Progenitor cell of endocrine pancreas (in vitro differentiated cells): Measurements from ENCODE around the gene CD80. TPM values are rescaled to one million over a fixed set of nuclear protein-coding genes. Genes with fewer than 3 reads are reported as not detected.
A peak's percentile ranks its signal among the peaks of the same experiment; 100 is the strongest.

ENCODE experiments used
- DNase-seq: peaks from one replicate; pipeline ENCODE4 v3.0.0; 2021; ENCODE audit warnings: low spot score; ENCODE audit not compliant: unreplicated experiment
- H3K27ac Mint-ChIP-seq: 2 replicates; pipeline ENCODE4 v1.8.0; 2021; ENCODE audit warnings: mild to moderate bottlenecking, moderate library complexity, mixed read lengths
- H3K27me3 Mint-ChIP-seq: 2 replicates; pipeline ENCODE4 v1.8.0; 2021; ENCODE audit warnings: mixed read lengths
- H3K36me3 Mint-ChIP-seq: 2 replicates; pipeline ENCODE4 v1.8.0; 2022; ENCODE audit warnings: mixed read lengths; ENCODE audit not compliant: insufficient read depth
- H3K4me1 Mint-ChIP-seq: 2 replicates; pipeline ENCODE4 v1.8.0; 2021; ENCODE audit warnings: low read depth, mixed read lengths
- H3K4me3 Mint-ChIP-seq: 2 replicates; pipeline ENCODE4 v1.8.0; 2021; ENCODE audit warnings: low read depth, mild to moderate bottlenecking, moderate library complexity, mixed read lengths
- H3K9me3 Mint-ChIP-seq: 2 replicates; pipeline ENCODE4 v1.8.0; 2021; ENCODE audit warnings: low read depth, mixed read lengths
- long read RNA-seq: library from polyadenylated mRNA; unstranded; transcript quantifications from one replicate; pipeline ENCODE4 v2.0.0, GENCODE V29; 2020
- total RNA-seq: library from RNA; stranded (reverse); gene quantifications from 2 replicates; pipeline ENCODE4 v1.2.1, GENCODE V29; 2021
- TF ChIP-seq, protein P1 (sequence below): fragments of 200-600 bp; sonication (generic); IDR thresholded peaks from one replicate; pipeline ENCODE4 v1.5.0; 2021; ENCODE audit warnings: antibody characterized with exemption, mild to moderate bottlenecking; ENCODE audit not compliant: unreplicated experiment

Gene CD80, protein sequence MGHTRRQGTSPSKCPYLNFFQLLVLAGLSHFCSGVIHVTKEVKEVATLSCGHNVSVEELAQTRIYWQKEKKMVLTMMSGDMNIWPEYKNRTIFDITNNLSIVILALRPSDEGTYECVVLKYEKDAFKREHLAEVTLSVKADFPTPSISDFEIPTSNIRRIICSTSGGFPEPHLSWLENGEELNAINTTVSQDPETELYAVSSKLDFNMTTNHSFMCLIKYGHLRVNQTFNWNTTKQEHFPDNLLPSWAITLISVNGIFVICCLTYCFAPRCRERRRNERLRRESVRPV
- 0.20 and 0.24 TPM in 2 replicates for total RNA-seq
- long read RNA-seq = 0 reads

DNA sequence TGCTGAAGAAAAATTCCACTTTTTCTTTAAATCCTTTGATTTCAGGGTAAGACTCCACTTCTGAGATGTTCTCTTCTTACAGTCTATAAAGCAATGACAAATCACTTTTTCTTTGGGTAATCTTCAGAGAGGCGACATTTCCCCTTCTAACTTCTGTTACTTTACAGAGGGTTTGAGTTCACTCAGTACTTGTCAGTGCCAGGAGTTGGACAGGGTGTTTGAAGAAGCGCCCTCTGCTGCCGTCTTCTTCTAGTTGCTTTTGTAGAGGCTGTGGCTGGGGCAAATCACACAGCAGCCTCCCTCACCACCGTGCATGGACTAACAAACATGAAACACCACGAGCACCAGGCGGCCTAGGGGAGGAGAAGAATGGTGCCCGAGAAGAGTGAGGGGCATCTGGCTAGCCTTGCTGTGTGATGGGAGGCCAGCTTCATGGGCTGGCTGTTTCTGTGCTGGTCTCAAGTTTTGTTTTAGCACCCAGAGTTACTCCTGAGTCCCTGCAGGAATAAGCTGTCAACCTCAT lies at the start of gene CD80:
CD80 (minus strand) TSS at position 174 of the 523 bp plus-strand sequence. CDS start 1,886 bp downstream, outside the sequence.
- Mint-ChIP-seq H3K9me3 (no peaks in the 10 kb centered on the region), H3K27me3 (peaks cover 5% of the 10 kb centered on the region), H3K27ac (no peak within 1 kb of the TSS), H3K36me3 (no peaks in the 10 kb centered on the region), H3K4me1 (no peaks in the 10 kb centered on the region), H3K4me3 (no peak within 1 kb of the TSS)
- no peak for DNase-seq
- TF ChIP-seq, protein P1, sequence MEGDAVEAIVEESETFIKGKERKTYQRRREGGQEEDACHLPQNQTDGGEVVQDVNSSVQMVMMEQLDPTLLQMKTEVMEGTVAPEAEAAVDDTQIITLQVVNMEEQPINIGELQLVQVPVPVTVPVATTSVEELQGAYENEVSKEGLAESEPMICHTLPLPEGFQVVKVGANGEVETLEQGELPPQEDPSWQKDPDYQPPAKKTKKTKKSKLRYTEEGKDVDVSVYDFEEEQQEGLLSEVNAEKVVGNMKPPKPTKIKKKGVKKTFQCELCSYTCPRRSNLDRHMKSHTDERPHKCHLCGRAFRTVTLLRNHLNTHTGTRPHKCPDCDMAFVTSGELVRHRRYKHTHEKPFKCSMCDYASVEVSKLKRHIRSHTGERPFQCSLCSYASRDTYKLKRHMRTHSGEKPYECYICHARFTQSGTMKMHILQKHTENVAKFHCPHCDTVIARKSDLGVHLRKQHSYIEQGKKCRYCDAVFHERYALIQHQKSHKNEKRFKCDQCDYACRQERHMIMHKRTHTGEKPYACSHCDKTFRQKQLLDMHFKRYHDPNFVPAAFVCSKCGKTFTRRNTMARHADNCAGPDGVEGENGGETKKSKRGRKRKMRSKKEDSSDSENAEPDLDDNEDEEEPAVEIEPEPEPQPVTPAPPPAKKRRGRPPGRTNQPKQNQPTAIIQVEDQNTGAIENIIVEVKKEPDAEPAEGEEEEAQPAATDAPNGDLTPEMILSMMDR = peak; percentile 45

DNA sequence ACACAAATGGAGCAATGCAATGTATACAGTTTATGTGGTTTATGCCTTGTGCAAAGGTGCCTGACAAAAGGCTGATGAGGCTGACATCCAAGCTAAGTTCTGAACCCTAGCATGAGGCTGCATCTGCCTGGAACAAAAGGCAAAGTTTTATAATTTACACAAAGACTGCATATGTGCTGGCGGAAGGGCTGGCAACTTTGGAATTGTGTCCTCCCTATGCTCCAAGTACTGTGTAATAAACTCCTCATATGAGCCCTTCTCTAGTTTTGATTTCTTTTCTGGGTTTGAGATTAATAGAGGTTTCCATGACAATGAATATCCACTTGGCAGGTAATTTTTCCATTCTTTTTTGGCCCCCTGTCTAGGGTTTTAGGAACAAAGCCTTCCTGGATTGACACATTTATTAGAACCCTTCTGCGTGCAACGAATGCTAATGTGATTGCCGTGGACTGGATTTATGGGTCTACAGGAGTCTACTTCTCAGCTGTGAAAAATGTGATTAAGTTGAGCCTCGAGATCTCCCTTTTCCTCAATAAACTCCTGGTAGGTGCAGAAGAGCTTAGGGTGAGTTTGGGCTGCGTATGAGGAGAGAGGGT lies 49.1 kb upstream of the CD80 start:
- no peak for DNase-seq
- no peak overlapping the region for H3K27ac Mint-ChIP-seq
- no peaks in the 10 kb centered on the region for H3K36me3 Mint-ChIP-seq
- TF ChIP-seq, protein P1 = no peak
- no peak overlapping the region for H3K4me3 Mint-ChIP-seq
- H3K27me3 Mint-ChIP-seq = no peaks in the 10 kb centered on the region
- no peaks in the 10 kb centered on the region for H3K4me1 Mint-ChIP-seq
- peaks cover 4% of the 10 kb centered on the region for H3K9me3 Mint-ChIP-seq

DNA sequence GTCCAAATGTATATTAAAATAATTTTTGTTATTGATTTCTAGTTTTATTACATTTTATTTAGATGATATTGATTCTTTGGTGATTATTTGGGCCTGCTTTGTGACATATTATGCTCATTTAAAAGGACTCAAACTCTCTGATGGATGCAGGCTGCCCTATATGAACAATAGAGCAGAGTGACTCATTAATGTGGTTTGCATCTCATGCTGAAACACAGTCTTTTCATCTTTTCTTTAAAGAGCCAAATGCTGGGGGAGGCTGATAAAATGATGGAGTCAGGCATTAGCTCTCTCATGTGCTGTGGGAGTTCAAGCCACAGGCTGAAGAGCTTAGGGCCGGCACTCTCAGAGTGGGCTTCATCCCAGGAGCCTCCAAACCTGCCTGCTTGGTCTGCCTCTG lies 45.5 kb upstream of the CD80 start:
- DNase-seq = no peak
- H3K9me3 Mint-ChIP-seq = no peaks in the 10 kb centered on the region
- H3K27ac Mint-ChIP-seq = no peak overlapping the region
- TF ChIP-seq, protein P1 = no peak
- H3K4me3 Mint-ChIP-seq = no peak overlapping the region
- no peaks in the 10 kb centered on the region for H3K27me3 Mint-ChIP-seq
- H3K36me3 Mint-ChIP-seq = no peaks in the 10 kb centered on the region
- peaks cover 1% of the 10 kb centered on the region for H3K4me1 Mint-ChIP-seq

DNA sequence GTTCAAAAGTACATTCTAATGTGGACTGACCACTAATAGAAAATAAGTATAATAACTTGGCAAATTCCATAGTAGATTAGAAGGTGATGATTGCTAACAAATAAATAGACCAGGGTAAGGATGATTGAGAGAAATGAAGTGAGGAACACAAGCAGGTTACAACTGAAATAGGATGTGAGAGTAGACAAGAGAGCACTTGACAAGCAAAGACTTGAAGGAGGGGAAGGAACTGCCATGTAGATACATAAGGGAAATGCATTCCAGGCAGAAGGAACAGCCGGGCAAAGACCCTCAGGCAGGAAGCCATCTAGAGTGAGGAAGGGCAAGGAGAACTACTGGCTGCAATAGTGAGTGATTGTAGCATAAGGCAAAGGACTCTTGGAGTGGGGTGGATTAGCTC lies 43.3 kb upstream of the CD80 start:
- no peak for DNase-seq
- Mint-ChIP-seq H3K36me3 (no peaks in the 10 kb centered on the region), H3K4me1 (peaks cover 9% of the 10 kb centered on the region), H3K4me3 (no peak overlapping the region), H3K27ac (no peak overlapping the region), H3K9me3 (no peaks in the 10 kb centered on the region), H3K27me3 (peaks cover 8% of the 10 kb centered on the region)
- TF ChIP-seq, protein P1 = no peak

DNA sequence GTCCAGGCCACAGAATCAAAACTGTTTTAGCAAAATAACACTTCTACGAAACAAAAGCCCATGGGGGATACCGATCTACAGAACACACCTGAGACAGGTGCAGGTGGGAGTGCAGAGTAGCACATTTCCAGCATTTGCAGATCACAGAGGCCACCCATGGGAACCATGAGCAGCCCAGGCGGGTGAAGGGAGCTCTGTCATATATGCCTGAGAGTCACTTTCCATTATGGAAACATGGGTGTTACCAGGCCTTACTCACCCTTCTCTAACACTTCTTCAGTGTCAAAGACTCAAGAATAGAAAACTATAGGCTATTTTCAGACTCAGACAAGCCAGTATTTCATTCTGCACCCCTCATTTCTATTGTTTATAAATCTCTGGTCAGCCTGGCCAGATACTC lies 41.7 kb upstream of the CD80 start:
- Mint-ChIP-seq H3K4me3 (no peak overlapping the region), H3K27me3 (peaks cover 11% of the 10 kb centered on the region), H3K27ac (no peak overlapping the region), H3K9me3 (no peaks in the 10 kb centered on the region), H3K36me3 (no peaks in the 10 kb centered on the region), H3K4me1 (peaks cover 14% of the 10 kb centered on the region)
- TF ChIP-seq, protein P1 = no peak
- DNase-seq = no peak
